Hematopoietic multipotent progenitor cell treated with erythropoietin and hydrocortisone succinate and interleukin-3 and kit ligand, for 15 days (in vitro differentiated cells): ENCODE data around the gene TTLL8.
"Not testable (repeated sequence)": the region's sequence is repeated elsewhere in the genome, so short reads cannot be mapped to it uniquely, and the experiment has no call there.

Experiments used
- DNase-seq: peaks from one replicate; pipeline ENCODE4 v3.0.0-alpha.2; 2015; ENCODE audit warnings: low spot score

Gene TTLL8

DNA sequence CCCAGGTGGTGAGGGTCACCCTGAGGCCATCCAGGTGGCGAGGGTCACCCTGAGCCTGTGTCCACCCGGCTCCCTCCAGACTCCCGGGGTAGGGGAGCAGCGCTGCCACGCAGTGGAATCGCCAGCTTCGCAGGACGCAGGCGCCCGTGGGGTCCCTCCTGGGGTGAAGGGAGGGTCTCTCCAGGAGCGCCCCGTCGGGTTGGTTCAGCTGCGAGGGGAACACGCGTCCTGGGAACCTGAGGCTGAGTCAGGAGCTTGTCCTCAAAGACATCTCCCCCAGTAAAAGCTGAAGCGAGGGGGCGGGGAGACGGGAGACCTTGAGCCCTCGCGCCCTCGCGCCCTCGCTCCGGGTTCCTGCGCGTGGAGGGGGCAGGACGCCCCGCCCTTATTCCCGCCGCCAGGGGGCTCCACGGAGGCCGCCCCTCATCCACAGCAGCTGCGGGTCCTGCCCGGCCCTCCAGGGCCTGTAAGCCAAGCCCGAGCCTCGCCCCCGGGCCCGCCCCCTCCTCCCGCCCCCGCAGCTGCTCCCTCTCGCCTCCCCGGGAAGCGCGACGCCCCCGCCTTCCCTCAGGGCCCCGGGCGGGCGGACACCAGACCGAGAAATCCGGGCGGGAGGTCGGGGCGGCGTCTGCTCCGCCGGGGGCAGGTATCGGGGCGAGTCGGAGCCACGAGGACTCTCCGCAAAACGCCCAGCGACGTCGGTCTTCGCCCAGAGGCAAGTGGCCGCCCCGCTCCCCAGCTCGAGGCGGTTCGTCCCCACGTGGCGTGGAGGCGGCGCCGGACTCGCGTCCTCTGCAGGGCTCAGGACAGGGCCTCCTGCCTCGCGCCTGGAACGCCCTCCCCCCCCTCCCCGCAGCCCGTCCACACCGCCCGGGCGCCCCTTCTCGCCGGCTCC, 74.7 kb downstream of the TTLL8 start:
- DNase-seq: no peak

DNA sequence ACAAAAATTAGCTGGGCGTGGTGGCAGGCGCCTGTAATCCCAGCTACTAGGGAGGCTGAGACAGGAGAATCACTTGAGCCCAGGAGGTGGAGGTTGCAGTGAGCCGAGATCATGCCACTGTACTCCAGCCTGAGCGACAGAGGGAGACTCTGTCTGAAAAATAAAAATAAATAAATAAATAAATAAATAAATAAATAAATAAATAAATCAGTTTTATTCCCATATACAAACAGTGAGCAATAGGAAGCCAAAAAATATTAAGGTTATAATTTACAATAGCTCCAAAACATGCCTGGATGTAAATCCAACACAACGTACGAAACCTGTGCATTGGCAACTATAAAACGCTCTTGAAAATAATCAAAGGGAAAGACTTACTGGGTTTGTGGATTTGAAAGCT, 76.3 kb downstream of the TTLL8 start:
- not testable (repeated sequence) for DNase-seq

DNA sequence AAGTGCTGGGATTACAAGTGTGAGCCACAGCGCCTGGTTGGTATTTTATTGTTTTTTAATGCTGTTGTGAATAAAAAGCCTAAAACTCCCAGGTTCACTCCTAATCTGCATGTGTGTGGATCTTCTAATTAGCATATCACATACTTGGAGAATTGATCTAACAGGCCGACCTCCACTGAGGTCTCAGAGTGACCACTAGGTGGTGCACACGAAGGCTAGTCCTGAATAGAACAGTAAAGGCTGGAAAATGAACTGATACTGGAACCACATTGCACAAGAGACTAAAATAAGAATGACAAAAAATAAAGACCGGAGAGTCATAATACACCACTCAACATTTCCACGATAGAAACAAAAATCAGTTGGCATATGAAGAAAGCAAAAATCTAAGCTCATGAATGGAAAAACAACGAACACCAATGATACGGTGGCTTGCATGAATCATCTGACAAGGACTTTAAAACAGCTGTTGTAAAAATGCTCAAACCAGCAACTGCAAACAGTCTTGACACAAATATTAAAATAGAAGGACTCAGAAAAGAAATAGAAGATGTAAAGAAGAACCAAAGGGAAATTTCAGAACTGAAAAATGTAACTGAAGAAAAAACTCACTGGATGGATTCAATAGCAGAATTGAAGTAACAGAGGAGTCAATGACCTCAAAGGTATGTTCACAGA, 78.4 kb downstream of the TTLL8 start:
- DNase-seq: peak; percentile 58

DNA sequence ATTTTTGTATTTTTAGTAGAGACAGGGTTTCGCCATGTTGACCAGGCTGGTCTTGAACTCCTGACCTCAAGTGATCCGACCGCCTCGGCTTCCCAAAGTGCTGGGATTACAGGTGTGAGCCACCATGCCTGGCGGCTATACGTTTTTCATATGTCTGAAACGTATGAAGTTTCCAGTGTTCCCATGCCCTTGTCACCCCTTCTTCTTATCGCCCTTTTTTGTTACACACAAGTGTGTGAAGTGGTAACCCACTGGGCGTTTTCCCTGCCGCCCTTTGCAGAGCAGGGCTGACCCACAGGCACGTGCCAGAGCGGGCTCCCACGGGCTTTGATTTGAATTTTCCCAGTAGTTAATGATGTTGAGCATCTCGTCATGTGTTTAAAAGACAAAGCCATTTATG, 80.5 kb downstream of the TTLL8 start:
- no peak for DNase-seq

DNA sequence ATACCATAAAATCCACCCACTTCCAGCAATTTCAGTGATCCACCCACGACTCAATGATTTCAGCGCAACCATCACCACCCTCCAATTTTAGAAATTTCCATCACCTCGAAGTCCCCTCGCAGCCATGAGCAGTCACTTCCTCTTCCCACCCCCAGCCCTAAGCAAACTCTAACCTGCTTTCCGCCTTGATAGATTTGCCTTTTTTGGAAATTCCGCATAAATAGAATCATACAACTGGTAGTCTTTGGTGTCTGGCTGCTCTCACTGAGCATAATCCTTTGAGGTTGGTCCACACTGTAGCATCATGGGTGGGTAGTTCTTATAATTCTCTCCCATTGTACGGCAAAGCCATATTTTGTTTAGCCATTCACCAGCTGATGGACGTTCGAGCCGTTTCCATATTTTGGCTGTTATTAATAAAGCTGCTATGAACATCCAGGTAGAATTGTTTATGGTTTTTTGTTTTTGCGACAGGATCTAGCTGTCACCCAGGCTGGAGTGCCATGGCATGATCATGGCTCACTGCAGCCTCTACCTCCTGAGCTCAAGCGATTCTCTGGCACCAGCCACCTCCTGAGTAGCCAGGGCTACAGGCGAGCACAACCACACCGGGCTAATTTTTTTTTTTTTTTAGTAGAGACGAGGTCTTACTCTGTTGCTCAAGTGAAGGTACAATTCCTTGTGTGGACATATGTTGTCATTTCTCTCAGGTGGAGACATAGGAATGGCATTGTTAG, 81.5 kb downstream of the TTLL8 start:
- DNase-seq: no peak

DNA sequence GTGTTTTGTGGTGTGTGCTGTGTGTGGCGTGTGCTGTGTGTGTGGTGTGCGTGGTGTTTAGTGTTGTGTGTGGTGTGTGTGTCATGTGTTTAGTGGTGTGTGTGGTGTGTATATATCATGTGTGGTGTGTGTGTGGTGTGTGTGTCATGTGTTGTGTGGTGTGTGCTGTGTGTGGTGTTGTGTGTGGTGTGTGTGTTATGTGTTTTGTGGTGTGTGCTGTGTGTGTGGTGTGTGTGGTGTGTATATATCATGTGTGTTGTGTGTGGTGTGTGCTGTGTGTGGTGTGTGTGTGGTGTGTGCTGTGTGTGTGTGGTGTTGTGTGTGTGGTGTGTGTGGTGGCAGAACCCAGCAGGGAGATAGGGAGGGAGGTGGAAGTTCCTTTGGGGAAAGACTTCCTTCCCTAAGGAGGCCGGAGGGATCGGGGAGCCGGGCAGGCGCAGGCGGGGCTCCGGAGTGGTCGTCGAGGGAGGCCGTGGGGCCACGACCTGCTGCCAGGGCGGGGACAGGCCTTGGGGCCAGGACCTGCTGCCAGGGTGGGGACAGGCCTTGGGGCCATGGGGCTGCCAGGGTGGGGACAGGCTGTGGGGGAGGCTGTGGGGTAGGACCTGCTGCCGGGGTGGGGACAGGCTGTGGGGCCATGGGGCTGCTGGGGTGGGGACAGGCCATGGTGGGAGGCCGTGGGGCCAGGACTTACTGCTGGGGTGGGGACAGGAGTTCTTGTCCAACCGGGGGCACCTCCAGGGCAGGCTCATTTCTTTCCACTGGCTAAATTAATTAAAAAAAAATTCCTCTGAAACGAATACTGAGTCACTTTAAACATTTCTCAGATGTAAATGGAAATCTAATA, 82.3 kb downstream of the TTLL8 start:
- DNase-seq: no peak

DNA sequence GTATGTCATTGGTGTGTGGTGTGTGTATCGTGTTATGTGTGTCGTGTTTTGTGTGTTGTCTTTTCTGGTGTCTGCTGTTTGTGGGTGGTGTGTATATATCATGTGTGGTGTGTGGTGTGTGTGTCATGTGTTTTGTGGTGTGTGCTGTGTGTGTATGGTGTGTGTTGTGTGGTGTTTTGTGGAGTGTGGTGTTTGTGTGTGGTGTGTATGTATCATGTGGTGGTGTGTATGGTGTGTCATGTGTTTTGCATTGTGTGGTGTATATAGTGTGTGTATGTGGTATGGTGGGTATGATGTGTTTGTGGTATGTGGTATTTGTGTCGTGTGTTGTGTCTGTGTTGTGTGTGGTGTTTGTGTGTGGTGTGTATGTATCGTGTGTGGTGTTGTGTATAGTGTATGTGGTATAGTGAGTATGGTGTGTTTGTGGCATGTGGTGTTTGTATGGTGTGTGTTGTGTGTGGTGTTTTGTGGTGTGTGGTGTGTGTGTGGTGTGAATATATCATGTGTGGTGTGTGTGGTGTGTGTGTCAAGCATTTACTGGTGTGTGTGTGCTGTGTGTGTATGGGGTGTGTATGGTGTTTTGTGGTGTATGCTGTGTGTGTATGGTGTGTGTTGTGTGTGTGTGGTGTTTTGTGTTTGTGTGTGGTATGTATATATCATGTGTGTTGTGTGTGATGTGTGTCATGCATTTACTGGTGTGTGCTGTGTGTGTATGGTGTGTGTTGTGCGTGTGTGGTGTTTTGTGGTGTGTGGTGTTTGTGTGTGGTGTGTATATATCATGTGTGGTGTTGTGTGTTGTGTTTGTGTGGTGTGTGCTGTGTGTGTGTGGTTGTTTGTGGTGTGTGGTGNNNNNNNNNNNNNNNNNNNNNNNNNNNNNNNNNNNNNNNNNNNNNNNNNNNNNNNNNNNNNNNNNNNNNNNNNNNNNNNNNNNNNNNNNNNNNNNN, 84.8 kb downstream of the TTLL8 start:
- DNase-seq: no peak

DNA sequence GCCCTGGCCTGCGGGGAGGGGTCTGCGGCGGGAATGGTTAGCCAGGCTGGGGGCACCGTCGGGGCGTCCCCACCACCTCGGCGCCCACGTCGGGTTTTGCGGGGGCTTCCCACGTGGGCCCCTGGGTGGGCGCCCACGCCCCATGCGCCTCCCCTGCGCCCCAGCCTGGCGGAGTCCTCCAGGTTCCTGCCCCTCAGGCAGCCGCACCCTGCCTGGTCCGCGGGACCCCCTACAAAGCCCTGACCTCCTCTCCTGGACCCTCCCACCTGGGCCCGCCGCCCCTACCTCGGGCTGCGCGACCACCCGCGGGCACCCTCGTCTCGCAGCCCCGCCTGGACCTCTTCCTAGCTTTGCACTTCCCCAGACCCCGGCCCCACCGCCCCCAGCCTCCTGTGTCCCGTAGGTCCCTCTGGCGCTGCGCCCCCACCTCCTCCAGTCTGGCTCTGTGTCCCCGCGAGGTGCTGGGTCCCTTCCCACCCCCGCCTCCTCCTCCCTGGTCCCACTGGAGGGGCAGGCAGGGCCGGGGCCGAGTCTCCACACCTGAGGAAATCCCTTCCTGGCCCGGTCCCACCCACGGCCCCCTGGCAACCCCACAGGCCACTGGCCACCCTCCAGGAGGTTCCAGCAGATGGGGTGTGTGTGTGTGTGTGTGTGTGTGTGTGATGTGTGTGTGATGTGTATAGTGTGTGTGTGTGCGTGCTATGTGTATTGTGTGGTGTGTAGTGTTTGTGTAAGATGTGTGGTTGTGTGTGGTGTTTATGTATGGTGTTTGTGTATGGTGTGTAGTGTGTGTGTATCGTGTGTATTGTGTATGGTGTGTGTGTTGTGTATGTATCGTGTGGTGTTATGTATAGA, 85.7 kb downstream of the TTLL8 start:
- no peak for DNase-seq

DNA sequence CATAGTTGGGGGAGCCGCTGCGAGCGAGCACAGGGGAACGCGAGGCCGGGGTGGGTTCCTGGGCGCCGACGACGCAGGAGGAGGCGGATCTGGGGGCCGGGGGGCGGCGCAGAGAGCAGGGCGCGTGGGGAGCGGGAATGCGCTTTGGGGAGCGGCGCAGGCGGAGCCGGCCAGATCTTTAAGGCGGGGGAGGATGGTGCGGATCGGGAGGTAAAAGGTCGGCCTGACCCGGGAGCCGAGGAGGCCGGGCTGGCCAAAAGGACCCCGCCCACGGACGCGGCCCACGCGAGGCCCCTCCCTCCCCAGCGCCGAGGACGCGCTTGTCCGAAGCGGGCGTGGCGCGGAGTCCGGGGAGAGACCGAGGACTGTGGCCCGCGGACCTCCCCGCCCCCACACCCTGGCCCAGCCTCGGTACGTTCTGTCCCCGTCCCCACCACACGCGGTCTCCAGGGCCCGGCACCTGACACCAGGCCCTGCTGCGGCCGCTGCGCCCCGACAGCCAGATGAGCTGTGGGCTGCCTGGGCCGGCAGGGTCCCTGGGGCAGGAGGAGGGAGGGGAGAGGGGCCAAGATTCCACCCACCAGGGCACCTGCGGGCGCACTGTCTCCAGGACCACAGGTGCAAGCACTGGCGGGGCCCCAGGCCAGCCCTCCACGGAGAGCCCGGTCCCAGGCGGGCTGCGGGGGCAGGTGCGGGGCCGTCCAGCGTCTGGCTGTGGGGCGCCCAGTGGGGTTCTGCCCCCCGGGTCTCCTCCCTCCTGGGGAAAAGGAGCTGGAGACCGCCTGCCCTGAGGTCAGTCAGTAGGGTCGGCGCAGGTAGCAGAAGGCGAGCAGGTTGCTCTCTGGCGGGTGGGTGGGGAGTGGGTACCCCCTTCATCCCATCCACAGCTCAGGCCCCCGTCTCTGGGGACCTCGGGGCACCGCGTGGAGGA, 86.6 kb downstream of the TTLL8 start:
- peak; percentile 8 for DNase-seq

DNA sequence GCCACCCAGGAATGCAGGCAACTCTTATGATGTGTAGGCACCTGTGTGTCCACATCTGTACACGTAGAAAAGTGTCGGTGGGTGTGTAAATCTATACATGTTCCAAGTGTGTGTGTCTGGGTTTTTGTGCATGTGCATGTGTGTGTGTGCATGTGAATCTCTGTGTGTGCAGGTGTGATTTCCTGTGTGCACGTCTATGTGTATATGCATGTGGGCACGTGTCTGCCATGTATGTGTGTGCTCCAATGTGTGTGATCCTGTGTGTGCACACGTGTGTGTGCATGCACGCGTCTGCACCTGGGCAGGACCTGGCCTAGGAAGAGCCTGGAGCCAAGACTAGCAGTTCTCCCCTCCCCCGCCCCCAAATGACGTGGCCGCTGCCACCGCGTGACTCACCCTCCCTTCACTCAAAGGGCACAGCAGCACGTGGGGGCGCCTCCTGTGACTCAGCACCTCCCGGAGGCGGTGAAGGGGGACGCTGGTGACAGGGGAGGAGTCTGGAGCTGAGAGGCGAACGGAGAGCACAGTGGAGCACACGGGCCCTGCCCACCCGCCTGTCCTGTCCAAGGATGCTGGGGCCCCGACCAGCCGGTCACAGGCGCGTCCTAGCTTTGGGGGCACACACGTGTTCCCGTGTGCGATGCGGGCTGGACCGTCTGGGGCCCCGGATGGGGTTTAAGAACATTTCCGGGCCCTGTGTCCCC, 87.4 kb downstream of the TTLL8 start:
- DNase-seq: peak; percentile 87

DNA sequence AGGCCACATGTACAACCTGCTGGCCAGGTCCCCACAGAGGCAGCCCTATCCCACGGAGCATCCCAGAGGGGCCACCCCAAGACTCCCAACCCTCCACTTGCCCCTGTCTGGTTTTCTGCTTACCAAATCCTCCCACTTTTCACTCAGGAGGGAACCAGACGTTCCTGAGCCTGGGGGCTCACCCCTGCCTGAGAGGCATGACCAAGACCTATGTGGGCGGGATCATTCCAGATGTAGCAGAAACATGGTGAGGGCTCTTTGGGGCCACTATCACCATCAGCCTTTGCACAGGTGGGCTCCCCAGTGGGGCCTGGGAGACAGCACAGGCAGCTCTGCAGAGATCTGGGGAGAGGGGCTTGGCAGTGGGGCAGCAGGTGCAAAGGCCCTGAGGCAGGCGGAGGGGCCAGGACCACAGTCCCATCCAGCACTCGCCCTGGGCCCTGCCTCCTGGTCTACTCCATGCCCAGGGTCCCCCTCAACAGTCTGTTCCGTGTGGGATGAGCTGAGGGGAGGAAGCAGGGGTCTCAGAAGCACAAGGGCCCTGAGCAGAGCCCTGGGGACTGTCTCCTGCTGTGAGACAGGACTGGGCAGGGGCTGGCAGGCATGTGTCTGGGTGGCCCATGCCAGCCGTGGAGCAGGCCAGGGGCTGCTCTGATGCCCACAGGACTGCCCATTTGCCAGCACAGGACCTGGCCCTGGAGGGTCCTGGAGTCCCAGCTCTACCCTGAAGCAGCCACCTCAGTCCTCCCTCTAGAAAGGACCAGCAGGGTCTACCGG, 88.2 kb downstream of the TTLL8 start:
- DNase-seq: no peak

DNA sequence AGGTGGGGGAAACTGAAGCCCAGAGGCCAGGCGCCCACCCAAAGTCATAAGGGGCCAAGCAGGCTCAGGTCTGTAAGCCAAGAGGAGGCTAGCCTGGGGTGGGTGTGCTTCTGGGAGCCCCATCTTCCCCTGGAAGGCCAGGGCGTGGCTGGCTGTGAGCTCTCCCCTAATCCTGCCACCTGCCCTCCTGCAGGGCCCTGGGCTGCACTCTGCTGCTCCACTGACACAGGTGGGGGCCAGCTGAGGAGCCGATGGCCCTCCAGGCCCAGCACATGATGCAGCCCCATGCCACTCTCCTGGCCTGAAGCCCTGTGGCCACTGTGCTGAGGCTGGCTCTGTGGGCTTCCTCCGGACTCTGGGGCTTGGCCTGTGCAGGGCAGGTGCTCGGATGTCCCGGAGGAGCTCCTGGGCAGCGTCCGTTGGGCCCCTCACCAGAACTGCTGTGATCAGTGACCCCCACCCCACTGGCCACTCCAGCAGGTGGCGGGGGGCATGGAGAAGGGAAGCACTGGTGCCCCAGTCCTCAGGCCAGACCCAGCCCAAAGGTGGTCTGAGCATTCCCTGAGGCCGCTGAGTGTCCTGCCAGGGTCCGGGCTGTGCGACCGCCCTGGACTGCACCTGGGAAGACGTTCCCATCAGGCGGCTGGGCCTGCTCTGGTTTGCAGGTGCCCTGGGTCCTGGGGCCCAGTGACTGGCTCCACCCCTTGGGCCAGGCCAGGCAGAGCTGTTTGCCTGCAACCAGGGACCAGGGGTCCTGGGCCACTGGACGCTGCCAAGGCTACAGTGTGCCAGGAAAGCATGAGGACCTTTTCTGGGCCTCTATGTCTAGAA, 89.1 kb downstream of the TTLL8 start:
- DNase-seq: no peak
